Suprapubic skin (tissue), 4 donors: Measurements from ENCODE around the gene FCHO2. TPM values are rescaled to one million over a fixed set of nuclear protein-coding genes. Genes with fewer than 3 reads are reported as not detected.

ENCODE experiments used
- DNase-seq, 2 donors: peaks; one replicate each; pipeline ENCODE4 v3.0.0-alpha.2; 2019; ENCODE audit warnings: low spot score in 2 of 2
- H3K27ac ChIP-seq: fragments of 200-600 bp; sonication (generic); one replicate; pipeline ENCODE4 v1.5.1; 2019
- H3K27me3 ChIP-seq: fragments of 200-600 bp; sonication (generic); one replicate; pipeline ENCODE4 v1.5.1; 2019
- H3K36me3 ChIP-seq: fragments of 200-600 bp; sonication (generic); one replicate; pipeline ENCODE4 v1.5.1; 2019
- H3K4me1 ChIP-seq: fragments of 200-600 bp; sonication (generic); one replicate; pipeline ENCODE4 v1.5.1; 2019
- H3K4me3 ChIP-seq: fragments of 200-600 bp; sonication (generic); one replicate; pipeline ENCODE4 v1.5.1; 2019; ENCODE audit warnings: mild to moderate bottlenecking
- H3K9me3 ChIP-seq: fragments of 200-600 bp; sonication (generic); one replicate; pipeline ENCODE4 v1.5.1; 2019
- EP300 ChIP-seq: sonication (generic); formaldehyde crosslinking; IDR thresholded peaks from one replicate; pipeline ENCODE4 v1.6.1; 2017; ENCODE audit warnings: antibody characterized with exemption
- POLR2A ChIP-seq, 2 donors: fragments of 450-650 bp; IDR thresholded peaks; one replicate each; pipeline ENCODE4 v1.6.1; 2017; ENCODE audit warnings: antibody characterized with exemption in 2 of 2, mild to moderate bottlenecking in 2 of 2, moderate library complexity in 2 of 2
- POLR2AphosphoS5 ChIP-seq, 3 donors: sonication (generic); formaldehyde crosslinking; IDR thresholded peaks; one replicate each; pipeline ENCODE4 v1.6.1; 2017; ENCODE audit warnings: antibody characterized with exemption in 3 of 3
- WGBS: methylation state at CpG from one replicate; pipeline ENCODE4 v1.1.5; 2018; 5-methylcytosine and 5-hydroxymethylcytosine counted together
- total RNA-seq, 4 donors: library from RNA; depleted of rRNA; stranded (reverse); fragments of >200 nt; gene quantifications; one replicate each; pipeline ENCODE4 v1.1.0, GENCODE V29; 2016
- TF ChIP-seq, protein P1 (sequence below), 2 donors: fragments of 200-600 bp in 1 of 2; fragments of 450-650 bp in 1 of 2; sonication (generic) in 1 of 2; IDR thresholded peaks; one replicate each; pipeline ENCODE4 v1.5.1; 2016 to 2019; ENCODE audit warnings: antibody characterized with exemption in 2 of 2, mild to moderate bottlenecking in 1 of 2, moderate library complexity in 1 of 2

The FCHO2 gene
- total RNA-seq, 4 donors from 2014 or later = 24.7 to 46.2 (median 34.8) TPM

DNA sequence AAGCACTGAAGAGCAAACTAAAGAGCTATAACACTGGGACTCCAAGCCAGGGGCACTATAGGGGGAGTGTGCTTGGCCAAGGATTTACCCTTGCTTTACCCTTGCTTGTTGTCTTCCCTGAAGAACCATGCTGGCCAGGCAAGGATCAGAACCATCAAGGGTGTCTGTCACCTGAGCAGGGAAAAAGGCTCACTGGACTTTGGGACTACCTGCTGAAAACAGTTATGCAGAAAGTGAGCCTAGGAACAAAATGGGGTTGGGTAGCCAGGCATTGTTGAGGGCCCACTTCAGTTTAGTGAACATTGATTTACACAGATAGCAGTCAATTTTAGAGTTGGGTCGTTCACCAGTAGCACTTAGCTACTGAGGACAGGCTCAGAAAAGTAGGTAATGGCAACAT, 156.5 kb downstream of the FCHO2 start:
- 72% methylated on average over 1 of the region's 1 CpG for WGBS

DNA sequence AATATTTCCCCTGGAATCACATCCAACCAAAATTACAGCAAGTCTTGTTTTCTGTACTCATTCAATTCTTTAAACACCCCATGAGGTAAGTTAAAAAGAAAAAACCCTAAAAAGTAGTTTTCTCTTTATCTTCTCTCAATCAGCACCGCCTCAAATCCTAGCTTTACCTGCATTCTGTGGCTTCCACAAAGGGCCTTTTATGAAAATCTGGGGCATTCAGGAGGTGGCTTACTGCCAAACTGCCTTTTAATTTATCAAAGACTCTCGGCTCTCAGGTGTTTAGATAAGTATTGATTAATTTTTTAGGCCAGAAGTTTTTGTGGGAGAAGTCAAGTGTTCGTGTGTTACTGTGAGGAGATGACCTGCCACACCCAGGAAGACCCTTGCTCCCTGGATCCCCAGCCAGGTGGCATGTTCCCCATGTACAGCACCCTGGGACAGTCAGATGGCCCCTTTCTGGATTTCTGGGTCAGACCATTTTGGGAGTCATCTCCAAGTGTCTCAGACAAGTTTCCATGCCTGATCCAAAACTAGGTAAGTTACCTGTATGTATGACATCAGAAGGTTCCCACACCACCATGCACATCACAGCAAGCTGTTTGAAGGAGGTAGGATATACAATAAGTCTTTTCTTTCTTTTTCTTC, 158.3 kb downstream of the FCHO2 start:
- no peak overlapping the region for H3K4me3 ChIP-seq
- no peak for DNase-seq
- H3K9me3 ChIP-seq = no peaks in the 10 kb centered on the region
- no peak overlapping the region for H3K27ac ChIP-seq
- TF ChIP-seq EP300 = no peak
- TF ChIP-seq, protein P1, sequence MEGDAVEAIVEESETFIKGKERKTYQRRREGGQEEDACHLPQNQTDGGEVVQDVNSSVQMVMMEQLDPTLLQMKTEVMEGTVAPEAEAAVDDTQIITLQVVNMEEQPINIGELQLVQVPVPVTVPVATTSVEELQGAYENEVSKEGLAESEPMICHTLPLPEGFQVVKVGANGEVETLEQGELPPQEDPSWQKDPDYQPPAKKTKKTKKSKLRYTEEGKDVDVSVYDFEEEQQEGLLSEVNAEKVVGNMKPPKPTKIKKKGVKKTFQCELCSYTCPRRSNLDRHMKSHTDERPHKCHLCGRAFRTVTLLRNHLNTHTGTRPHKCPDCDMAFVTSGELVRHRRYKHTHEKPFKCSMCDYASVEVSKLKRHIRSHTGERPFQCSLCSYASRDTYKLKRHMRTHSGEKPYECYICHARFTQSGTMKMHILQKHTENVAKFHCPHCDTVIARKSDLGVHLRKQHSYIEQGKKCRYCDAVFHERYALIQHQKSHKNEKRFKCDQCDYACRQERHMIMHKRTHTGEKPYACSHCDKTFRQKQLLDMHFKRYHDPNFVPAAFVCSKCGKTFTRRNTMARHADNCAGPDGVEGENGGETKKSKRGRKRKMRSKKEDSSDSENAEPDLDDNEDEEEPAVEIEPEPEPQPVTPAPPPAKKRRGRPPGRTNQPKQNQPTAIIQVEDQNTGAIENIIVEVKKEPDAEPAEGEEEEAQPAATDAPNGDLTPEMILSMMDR (IDR thresholded peaks at IDR 0.05) = no peak
- TF ChIP-seq POLR2AphosphoS5 (IDR thresholded peaks at IDR 0.05) = no peak
- TF ChIP-seq POLR2A (IDR thresholded peaks at IDR 0.05) = no peak
- H3K36me3 ChIP-seq = no peaks in the 10 kb centered on the region
- no peaks in the 10 kb centered on the region for H3K27me3 ChIP-seq
- WGBS = 71% methylated on average over 3 of the region's 3 CpGs
- no peaks in the 10 kb centered on the region for H3K4me1 ChIP-seq

More for the DNA sequence above, 156.5 kb downstream of the FCHO2 start:
- no peaks in the 10 kb centered on the region for H3K27me3 ChIP-seq
- TF ChIP-seq, protein P1 (IDR thresholded peaks at IDR 0.05) = no peak
- TF ChIP-seq POLR2AphosphoS5 (IDR thresholded peaks at IDR 0.05) (no peak), POLR2A (IDR thresholded peaks at IDR 0.05) (no peak), EP300 (no peak)
- no peaks in the 10 kb centered on the region for H3K9me3 ChIP-seq
- no peak for DNase-seq
- H3K27ac ChIP-seq = no peak overlapping the region
- H3K4me1 ChIP-seq = no peaks in the 10 kb centered on the region
- H3K4me3 ChIP-seq = no peak overlapping the region
- H3K36me3 ChIP-seq = no peaks in the 10 kb centered on the region

DNA sequence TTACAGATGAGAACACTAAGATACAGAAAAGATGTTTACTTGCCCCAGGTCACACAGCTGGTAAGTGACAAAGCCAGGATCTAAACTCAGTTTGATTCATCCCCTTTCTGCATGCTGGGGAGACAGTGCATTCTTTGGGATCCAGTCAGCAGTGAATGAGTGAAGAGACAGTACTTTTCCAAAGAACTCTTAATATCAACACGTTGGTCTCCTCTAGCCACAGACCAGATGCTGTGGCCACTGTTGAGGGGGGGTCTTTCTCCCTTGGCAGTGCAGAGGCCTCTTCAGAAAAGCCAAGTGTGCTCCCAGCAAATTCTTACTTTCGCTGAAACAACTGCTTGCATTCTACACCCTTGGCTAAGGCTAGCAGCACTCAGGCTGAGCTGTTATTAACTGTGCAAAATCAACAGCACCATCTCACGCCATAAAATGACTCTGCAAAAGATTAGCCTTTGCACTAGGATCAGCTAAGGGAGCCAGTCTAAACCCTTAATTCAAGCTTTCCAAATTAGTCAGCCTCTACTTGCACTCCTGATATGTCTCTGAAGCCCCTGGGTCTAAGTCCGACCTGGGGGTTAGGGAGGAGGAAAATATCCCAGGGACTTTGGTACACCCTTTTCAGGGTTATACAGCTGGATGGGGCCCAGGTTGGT, 159.7 kb downstream of the FCHO2 start:
- Histone ChIP-seq H3K27me3 (peaks cover 5% of the 10 kb centered on the region), H3K36me3 (no peaks in the 10 kb centered on the region), H3K27ac (no peak overlapping the region), H3K4me1 (peaks cover 9% of the 10 kb centered on the region), H3K4me3 (no peak overlapping the region), H3K9me3 (no peaks in the 10 kb centered on the region)
- TF ChIP-seq POLR2AphosphoS5 (IDR thresholded peaks at IDR 0.05) (no peak), EP300 (no peak)
- TF ChIP-seq, protein P1 (IDR thresholded peaks at IDR 0.05) = no peak
- DNase-seq = no peak
- 48% methylated on average over 4 of the region's 4 CpGs for WGBS

DNA sequence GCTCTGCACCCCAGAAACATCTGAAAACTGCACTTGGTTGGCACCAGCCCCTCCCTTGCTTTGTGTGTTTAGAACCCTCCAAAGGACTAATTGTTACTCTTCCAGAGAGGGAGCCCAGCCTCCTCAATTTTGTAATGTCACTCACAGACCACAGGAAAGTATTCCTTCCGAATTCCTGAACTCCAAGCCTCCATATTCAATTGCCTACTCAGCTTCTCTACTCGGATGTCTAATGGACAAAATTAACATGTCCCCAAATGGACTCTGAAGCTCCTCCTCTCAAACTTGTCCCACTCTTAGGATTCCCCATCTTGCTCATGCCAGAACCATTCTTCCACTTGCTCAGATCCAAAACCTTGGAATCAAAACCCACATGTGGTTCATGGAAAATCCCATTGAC, 160.7 kb downstream of the FCHO2 start:
- 83% methylated on average over 2 of the region's 2 CpGs for WGBS
- DNase-seq = no peak
- no peak overlapping the region for H3K27ac ChIP-seq
- no peak overlapping the region for H3K4me3 ChIP-seq
- peaks cover 10% of the 10 kb centered on the region for H3K27me3 ChIP-seq
- no peak for TF ChIP-seq EP300
- no peaks in the 10 kb centered on the region for H3K36me3 ChIP-seq
- H3K4me1 ChIP-seq = peaks cover 16% of the 10 kb centered on the region
- H3K9me3 ChIP-seq = no peaks in the 10 kb centered on the region

DNA sequence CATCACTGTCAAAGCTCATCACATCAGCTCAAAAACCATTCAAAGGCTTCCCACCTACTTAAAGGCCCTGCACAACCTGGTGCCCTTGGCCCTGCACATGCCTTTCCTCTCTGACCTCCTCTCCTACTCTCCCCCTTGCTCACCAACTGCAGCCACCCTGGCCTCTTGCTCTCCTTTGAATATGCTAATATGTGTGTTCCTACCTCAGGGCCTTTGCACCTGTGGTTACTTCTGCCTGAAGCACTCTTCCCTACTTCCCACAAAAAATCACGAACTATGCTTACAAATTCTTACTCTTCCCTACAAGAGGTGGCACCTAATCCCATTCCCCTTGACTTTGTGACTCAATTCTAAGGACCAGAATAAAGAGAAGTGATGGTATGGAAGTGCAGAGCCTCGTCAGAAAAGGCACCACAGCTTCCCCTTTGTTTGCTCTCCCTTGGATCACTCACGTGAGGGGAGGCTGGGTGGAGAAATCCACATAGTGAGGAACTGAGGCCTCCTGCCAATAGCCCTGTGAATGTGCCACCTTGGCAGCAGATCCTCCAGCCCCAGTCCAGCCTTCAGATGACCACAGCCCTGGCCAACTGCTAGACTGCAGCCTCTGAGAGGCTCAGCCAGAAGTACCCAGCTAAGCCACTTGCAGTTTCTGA, 161.4 kb downstream of the FCHO2 start:
- no peaks in the 10 kb centered on the region for H3K36me3 ChIP-seq
- peaks cover 13% of the 10 kb centered on the region for H3K27me3 ChIP-seq
- H3K9me3 ChIP-seq = no peaks in the 10 kb centered on the region
- TF ChIP-seq, protein P1 (IDR thresholded peaks at IDR 0.05) = no peak
- TF ChIP-seq POLR2A (IDR thresholded peaks at IDR 0.05) (no peak), EP300 (no peak), POLR2AphosphoS5 (IDR thresholded peaks at IDR 0.05) (no peak)
- no peak for DNase-seq
- H3K27ac ChIP-seq = no peak overlapping the region
- 79% methylated on average over 3 of the region's 3 CpGs for WGBS
- H3K4me1 ChIP-seq = peaks cover 16% of the 10 kb centered on the region
- H3K4me3 ChIP-seq = no peak overlapping the region
